Neural cell (in vitro differentiated cells): ENCODE results near the gene ATP8B4. TPM values are rescaled to one million over a fixed set of nuclear protein-coding genes. Genes with fewer than 3 reads are reported as not detected.

Experiments used
- H2AFZ ChIP-seq: fragments of 200-600, 300-800 bp; sonication (generic), shearing (Covaris generic); 2 replicates; pipeline ENCODE4 v1.6.0; 2014; ENCODE audit warnings: low read depth, mild to moderate bottlenecking, antibody characterized with exemption, low read length, moderate library complexity
- H3F3A ChIP-seq: fragments of 200-600 bp; shearing (Covaris generic); 2 replicates; pipeline ENCODE4 v1.6.1; 2016; ENCODE audit warnings: mild to moderate bottlenecking, moderate library complexity, mixed read lengths, antibody characterized with exemption, low read length; ENCODE audit not compliant: insufficient read depth, poor library complexity, severe bottlenecking
- H3K27ac ChIP-seq: fragments of 200-600, 300-800 bp; sonication (generic), shearing (Covaris generic); 2 replicates; pipeline ENCODE4 v1.5.1; 2014; ENCODE audit warnings: mild to moderate bottlenecking, low read length, moderate library complexity
- H3K27me3 ChIP-seq: fragments of 300-800, 200-600 bp; sonication (generic), shearing (Covaris generic); 2 replicates; pipeline ENCODE4 v1.6.0; 2014; ENCODE audit warnings: mild to moderate bottlenecking, low read depth, low read length, moderate library complexity; ENCODE audit not compliant: insufficient read depth
- H3K36me3 ChIP-seq: fragments of 300-800, 200-600 bp; sonication (generic), shearing (Covaris generic); 2 replicates; pipeline ENCODE4 v1.5.1; 2014; ENCODE audit warnings: mild to moderate bottlenecking, antibody characterized with exemption, low read length, moderate library complexity; ENCODE audit not compliant: insufficient read depth
- H3K4me2 ChIP-seq: fragments of 300-800, 200-600 bp; sonication (generic), shearing (Covaris generic); 2 replicates; pipeline ENCODE4 v1.6.0; 2014; ENCODE audit warnings: mild to moderate bottlenecking, low read length
- H3K4me3 ChIP-seq: fragments of 300-800, 200-600 bp; sonication (generic), shearing (Covaris generic); 2 replicates; pipeline ENCODE4 v1.5.1; 2014; ENCODE audit warnings: mild to moderate bottlenecking, low read length, moderate library complexity
- H3K79me2 ChIP-seq: fragments of 200-600 bp; shearing (Covaris generic); replicated peaks from 2 replicates; pipeline ENCODE4 v1.6.0; 2014; ENCODE audit warnings: mild to moderate bottlenecking, low read length, moderate library complexity; ENCODE audit not compliant: insufficient read depth
- H3K9ac ChIP-seq: fragments of 300-800, 200-600 bp; sonication (generic), shearing (Covaris generic); 2 replicates; pipeline ENCODE4 v1.6.1; 2016; ENCODE audit warnings: mild to moderate bottlenecking, low read length, mixed read lengths
- H3K9me2 ChIP-seq: fragments of 200-600 bp; shearing (Covaris generic); 2 replicates; pipeline ENCODE4 v1.6.1; 2016; ENCODE audit warnings: mild to moderate bottlenecking, low read length, mixed read lengths; ENCODE audit not compliant: insufficient read depth
- H3K9me3 ChIP-seq: fragments of 200-600, 300-800 bp; sonication (generic), shearing (Covaris generic); 2 replicates; pipeline ENCODE4 v1.6.1; 2016; ENCODE audit warnings: mild to moderate bottlenecking, mixed run types, low read length, moderate library complexity, mixed read lengths
- H4K20me1 ChIP-seq: fragments of 200-600 bp; shearing (Covaris generic); 2 replicates; pipeline ENCODE4 v1.6.1; 2016; ENCODE audit warnings: mild to moderate bottlenecking, mixed run types; ENCODE audit not compliant: insufficient read depth
- EP300 ChIP-seq: fragments of 450-650 bp; conservative IDR thresholded peaks from 2 replicates; pipeline ENCODE4 v1.6.1; 2014; ENCODE audit warnings: antibody characterized with exemption, mild to moderate bottlenecking, moderate library complexity; ENCODE audit not compliant: poor library complexity, severe bottlenecking
- EZH2 ChIP-seq: fragments of 200-600, 300-800 bp; shearing (Covaris generic), sonication (generic); IDR thresholded peaks from 2 replicates; pipeline ENCODE4 v1.6.1; 2014; ENCODE audit warnings: antibody characterized with exemption, low read length, borderline replicate concordance, mild to moderate bottlenecking; ENCODE audit not compliant: insufficient read depth, poor library complexity, severe bottlenecking
- MXI1 ChIP-seq: fragments of 450-650 bp; conservative IDR thresholded peaks from 2 replicates; pipeline ENCODE4 v1.6.1; 2014; ENCODE audit warnings: antibody characterized with exemption, mild to moderate bottlenecking; ENCODE audit not compliant: poor library complexity, severe bottlenecking
- POLR2AphosphoS5 ChIP-seq: IDR thresholded peaks from 2 replicates; pipeline ENCODE4 v1.6.1; 2012
- RAD21 ChIP-seq: fragments of 450-650 bp; conservative IDR thresholded peaks from 2 replicates; pipeline ENCODE4 v1.6.1; 2014; ENCODE audit warnings: antibody characterized with exemption, mild to moderate bottlenecking, moderate library complexity
- SMC3 ChIP-seq: fragments of 450-650 bp; conservative IDR thresholded peaks from 2 replicates; pipeline ENCODE4 v1.6.1; 2014; ENCODE audit warnings: antibody characterized with exemption, mild to moderate bottlenecking, moderate library complexity; ENCODE audit not compliant: poor library complexity
- TAF1 ChIP-seq: IDR thresholded peaks from 2 replicates; pipeline ENCODE4 v1.6.1; 2012; ENCODE audit warnings: low read depth
- polyA plus RNA-seq: library from polyadenylated mRNA; depleted of rRNA; stranded (reverse); fragments of >200 nt; gene quantifications from 2 replicates; pipeline ENCODE4 v1.2.3, GENCODE V29; 2014
- TF ChIP-seq, protein P1 (sequence below): fragments of 450-650 bp; IDR thresholded peaks from 2 replicates; pipeline ENCODE4 v1.5.1; 2014; ENCODE audit warnings: antibody characterized with exemption, mild to moderate bottlenecking, moderate library complexity; ENCODE audit not compliant: poor library complexity, severe bottlenecking
- TF ChIP-seq, protein P2 (sequence below): IDR thresholded peaks from 2 replicates; pipeline ENCODE4 v1.6.1; 2012; ENCODE audit warnings: borderline replicate concordance

ATP8B4 gene
- polyA plus RNA-seq, 1 donor from 2014 or later = 2.9 TPM

- no peak overlapping the region for H3K4me3 ChIP-seq
- no peaks in the 10 kb centered on the region for H3K79me2 ChIP-seq
- no peaks in the 10 kb centered on the region for H4K20me1 ChIP-seq
- no peak overlapping the region for H3K9ac ChIP-seq
- H3K27ac ChIP-seq = no peak overlapping the region
- H3F3A ChIP-seq = no peaks in the 10 kb centered on the region
- no peaks in the 10 kb centered on the region for H3K36me3 ChIP-seq
- H3K9me3 ChIP-seq = no peaks in the 10 kb centered on the region
- TF ChIP-seq EZH2 (no peak), EP300 (no peak), POLR2AphosphoS5 (no peak), RAD21 (no peak), MXI1 (no peak), TAF1 (no peak), SMC3 (no peak)
- TF ChIP-seq, protein P1, sequence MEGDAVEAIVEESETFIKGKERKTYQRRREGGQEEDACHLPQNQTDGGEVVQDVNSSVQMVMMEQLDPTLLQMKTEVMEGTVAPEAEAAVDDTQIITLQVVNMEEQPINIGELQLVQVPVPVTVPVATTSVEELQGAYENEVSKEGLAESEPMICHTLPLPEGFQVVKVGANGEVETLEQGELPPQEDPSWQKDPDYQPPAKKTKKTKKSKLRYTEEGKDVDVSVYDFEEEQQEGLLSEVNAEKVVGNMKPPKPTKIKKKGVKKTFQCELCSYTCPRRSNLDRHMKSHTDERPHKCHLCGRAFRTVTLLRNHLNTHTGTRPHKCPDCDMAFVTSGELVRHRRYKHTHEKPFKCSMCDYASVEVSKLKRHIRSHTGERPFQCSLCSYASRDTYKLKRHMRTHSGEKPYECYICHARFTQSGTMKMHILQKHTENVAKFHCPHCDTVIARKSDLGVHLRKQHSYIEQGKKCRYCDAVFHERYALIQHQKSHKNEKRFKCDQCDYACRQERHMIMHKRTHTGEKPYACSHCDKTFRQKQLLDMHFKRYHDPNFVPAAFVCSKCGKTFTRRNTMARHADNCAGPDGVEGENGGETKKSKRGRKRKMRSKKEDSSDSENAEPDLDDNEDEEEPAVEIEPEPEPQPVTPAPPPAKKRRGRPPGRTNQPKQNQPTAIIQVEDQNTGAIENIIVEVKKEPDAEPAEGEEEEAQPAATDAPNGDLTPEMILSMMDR = no peak
- TF ChIP-seq, protein P2, sequence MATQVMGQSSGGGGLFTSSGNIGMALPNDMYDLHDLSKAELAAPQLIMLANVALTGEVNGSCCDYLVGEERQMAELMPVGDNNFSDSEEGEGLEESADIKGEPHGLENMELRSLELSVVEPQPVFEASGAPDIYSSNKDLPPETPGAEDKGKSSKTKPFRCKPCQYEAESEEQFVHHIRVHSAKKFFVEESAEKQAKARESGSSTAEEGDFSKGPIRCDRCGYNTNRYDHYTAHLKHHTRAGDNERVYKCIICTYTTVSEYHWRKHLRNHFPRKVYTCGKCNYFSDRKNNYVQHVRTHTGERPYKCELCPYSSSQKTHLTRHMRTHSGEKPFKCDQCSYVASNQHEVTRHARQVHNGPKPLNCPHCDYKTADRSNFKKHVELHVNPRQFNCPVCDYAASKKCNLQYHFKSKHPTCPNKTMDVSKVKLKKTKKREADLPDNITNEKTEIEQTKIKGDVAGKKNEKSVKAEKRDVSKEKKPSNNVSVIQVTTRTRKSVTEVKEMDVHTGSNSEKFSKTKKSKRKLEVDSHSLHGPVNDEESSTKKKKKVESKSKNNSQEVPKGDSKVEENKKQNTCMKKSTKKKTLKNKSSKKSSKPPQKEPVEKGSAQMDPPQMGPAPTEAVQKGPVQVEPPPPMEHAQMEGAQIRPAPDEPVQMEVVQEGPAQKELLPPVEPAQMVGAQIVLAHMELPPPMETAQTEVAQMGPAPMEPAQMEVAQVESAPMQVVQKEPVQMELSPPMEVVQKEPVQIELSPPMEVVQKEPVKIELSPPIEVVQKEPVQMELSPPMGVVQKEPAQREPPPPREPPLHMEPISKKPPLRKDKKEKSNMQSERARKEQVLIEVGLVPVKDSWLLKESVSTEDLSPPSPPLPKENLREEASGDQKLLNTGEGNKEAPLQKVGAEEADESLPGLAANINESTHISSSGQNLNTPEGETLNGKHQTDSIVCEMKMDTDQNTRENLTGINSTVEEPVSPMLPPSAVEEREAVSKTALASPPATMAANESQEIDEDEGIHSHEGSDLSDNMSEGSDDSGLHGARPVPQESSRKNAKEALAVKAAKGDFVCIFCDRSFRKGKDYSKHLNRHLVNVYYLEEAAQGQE = no peak
- no peaks in the 10 kb centered on the region for H3K27me3 ChIP-seq
- H3K4me2 ChIP-seq = no peak overlapping the region
- H2AFZ ChIP-seq = no peak overlapping the region
- no peaks in the 10 kb centered on the region for H3K9me2 ChIP-seq
Observed at GRCh38 chr15:49988766-49989165, 130.3 kb downstream of the ATP8B4 start.

DNA sequence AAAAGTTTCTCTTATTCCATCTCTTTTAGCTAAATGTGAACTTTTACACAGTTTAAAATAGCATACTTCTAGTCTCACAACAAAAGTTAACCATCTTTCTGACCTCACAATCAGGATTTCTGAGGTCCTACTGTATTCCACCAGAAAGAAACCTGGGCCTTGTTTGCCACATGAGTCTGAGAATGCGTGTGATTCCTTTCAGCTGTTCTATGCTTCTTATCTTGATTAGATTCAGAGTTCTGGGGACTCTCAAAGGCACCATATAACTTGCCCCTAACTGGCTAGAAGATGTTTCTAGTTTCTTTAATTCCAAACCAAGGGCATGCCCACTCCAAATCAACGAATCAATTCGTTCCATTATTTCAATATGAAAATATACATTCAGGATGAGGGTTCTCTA lies 131.1 kb downstream of the ATP8B4 start:
- H3K4me2 ChIP-seq = no peak overlapping the region
- no peaks in the 10 kb centered on the region for H3K27me3 ChIP-seq
- H3K9me3 ChIP-seq = no peaks in the 10 kb centered on the region
- no peaks in the 10 kb centered on the region for H4K20me1 ChIP-seq
- no peaks in the 10 kb centered on the region for H3K9me2 ChIP-seq
- no peak overlapping the region for H3K9ac ChIP-seq
- no peaks in the 10 kb centered on the region for H3K36me3 ChIP-seq
- H3F3A ChIP-seq = no peaks in the 10 kb centered on the region
- H2AFZ ChIP-seq = no peak overlapping the region
- TF ChIP-seq EZH2 = no peak
- no peak for TF ChIP-seq EP300
- no peak for TF ChIP-seq RAD21
- TF ChIP-seq MXI1 = no peak
- TF ChIP-seq POLR2AphosphoS5 = no peak
- no peak for TF ChIP-seq TAF1
- TF ChIP-seq, protein P2 = no peak
- H3K27ac ChIP-seq = no peak overlapping the region
- H3K4me3 ChIP-seq = no peak overlapping the region
- no peaks in the 10 kb centered on the region for H3K79me2 ChIP-seq
